Astrocyte (in vitro differentiated cells and primary cell): ENCODE results near the gene GDF15.

ENCODE experiments used
- EZH2 ChIP-seq: IDR thresholded peaks from 2 replicates; pipeline ENCODE4 v1.6.1; 2012; ENCODE audit warnings: mild to moderate bottlenecking, low read length, inconsistent platforms; ENCODE audit not compliant: insufficient read depth
- TF ChIP-seq, protein P1 (sequence below): IDR thresholded peaks from 2 replicates; pipeline ENCODE4 v1.5.1; 2011; ENCODE audit warnings: low read depth, mild to moderate bottlenecking, inconsistent platforms, low read length, moderate library complexity; ENCODE audit not compliant: insufficient read depth

DNA sequence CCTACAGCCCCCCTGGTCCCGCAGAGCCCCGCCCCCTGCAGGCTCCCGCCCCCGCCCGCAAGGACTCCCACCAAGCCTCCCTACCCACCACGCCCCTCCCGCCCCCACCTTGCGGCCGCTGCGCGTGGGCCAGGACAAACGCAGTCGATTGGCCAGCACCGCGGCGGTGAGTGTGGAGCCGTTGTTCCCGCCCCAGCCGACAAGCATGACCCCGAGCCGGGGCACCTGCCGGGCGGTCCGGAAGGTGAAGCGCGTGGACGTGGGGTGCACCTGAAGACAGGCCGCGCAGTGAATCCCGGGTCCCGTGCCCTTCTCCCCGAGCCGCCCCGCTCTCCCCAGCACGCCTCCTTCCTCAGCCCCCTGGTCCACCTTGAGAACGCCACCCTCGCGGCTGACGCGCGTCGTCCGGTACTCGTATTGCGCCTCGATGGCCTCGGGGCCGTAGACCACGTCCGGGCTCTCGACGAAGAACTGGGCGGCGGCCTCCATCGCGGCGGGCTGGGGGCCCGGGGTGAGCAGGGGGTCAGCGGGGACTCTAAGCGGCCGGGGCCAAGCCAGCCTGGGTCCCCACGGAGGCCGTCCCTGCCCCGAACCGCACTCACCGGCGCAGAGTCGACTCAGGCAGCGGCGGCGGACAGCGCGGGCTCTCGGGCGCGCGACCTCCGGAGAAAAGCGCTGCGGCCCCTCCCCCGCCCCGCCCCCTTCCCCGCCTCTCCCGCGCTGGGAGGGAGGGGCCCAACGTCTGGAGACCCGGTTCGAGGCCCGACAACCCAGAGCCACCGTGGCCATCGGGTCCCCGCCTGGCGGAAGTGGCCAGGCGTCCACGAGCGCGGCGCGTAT, 51.8 kb downstream of the GDF15 start, which contains the start of gene ISYNA1:
- TF ChIP-seq, protein P1, sequence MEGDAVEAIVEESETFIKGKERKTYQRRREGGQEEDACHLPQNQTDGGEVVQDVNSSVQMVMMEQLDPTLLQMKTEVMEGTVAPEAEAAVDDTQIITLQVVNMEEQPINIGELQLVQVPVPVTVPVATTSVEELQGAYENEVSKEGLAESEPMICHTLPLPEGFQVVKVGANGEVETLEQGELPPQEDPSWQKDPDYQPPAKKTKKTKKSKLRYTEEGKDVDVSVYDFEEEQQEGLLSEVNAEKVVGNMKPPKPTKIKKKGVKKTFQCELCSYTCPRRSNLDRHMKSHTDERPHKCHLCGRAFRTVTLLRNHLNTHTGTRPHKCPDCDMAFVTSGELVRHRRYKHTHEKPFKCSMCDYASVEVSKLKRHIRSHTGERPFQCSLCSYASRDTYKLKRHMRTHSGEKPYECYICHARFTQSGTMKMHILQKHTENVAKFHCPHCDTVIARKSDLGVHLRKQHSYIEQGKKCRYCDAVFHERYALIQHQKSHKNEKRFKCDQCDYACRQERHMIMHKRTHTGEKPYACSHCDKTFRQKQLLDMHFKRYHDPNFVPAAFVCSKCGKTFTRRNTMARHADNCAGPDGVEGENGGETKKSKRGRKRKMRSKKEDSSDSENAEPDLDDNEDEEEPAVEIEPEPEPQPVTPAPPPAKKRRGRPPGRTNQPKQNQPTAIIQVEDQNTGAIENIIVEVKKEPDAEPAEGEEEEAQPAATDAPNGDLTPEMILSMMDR = no peak
- TF ChIP-seq EZH2 = no peak
